HCT116 (cell line): ENCODE measurements around the gene CR2.

Source experiments
- ATF3 ChIP-seq: IDR thresholded peaks from 2 replicates; pipeline ENCODE4 v1.6.1; 2012
- CEBPB ChIP-seq: IDR thresholded peaks from 2 replicates; pipeline ENCODE4 v1.6.1; 2012; ENCODE audit warnings: low read depth
- EZH2 ChIP-seq: fragments of 200-600 bp; sonication (generic); IDR thresholded peaks from 2 replicates; pipeline ENCODE4 v1.6.1; 2017; ENCODE audit warnings: antibody characterized with exemption, mixed run types
- EZH2phosphoT487 ChIP-seq: fragments of 200-600 bp; IDR thresholded peaks from 2 replicates; pipeline ENCODE4 v1.6.1; 2018; ENCODE audit warnings: antibody characterized with exemption, borderline replicate concordance
- POLR2A ChIP-seq: IDR thresholded peaks from 2 replicates; pipeline ENCODE4 v1.7.0; 2011; ENCODE audit warnings: borderline replicate concordance; ENCODE audit not compliant: insufficient read depth, insufficient read length; ENCODE audit errors: extremely low read depth
- POLR2AphosphoS5 ChIP-seq: IDR thresholded peaks from 2 replicates; pipeline ENCODE4 v1.6.1; 2011; ENCODE audit warnings: mild to moderate bottlenecking, low read depth, low read length, moderate library complexity
- SIN3A ChIP-seq: IDR thresholded peaks from 2 replicates; pipeline ENCODE4 v1.6.1; 2012; ENCODE audit warnings: low read depth
- ZNF274 ChIP-seq: fragments of 200-500 bp; sonication (Bioruptor generic); IDR thresholded peaks from 2 replicates; pipeline ENCODE4 v1.6.1; 2014; ENCODE audit warnings: mild to moderate bottlenecking, low read depth, low read length, inconsistent platforms
- TF ChIP-seq, protein P1 (sequence below), 3 experiments: fragments of 200-600 bp in 1 of 3; sonication (generic) in 1 of 3; IDR thresholded peaks in 2 of 3; conservative IDR thresholded peaks in 1 of 3; 2 replicates each; pipeline ENCODE4 v1.5.1; 2012 to 2017; ENCODE audit warnings: low read depth in 2 of 3, low read length in 2 of 3, antibody characterized with exemption in 1 of 3, borderline replicate concordance in 1 of 3, control low read depth in 1 of 3, mild to moderate bottlenecking in 1 of 3, mixed read lengths in 1 of 3, mixed run types in 1 of 3, moderate library complexity in 1 of 3; ENCODE audit not compliant: insufficient read depth in 1 of 3
- TF ChIP-seq, protein P2 (sequence below): IDR thresholded peaks from 2 replicates; pipeline ENCODE4 v1.6.1; 2012; ENCODE audit warnings: low read depth
- TF ChIP-seq, protein P3 (sequence below): IDR thresholded peaks from 2 replicates; pipeline ENCODE4 v1.6.1; 2012

- no peak for TF ChIP-seq ZNF274
- TF ChIP-seq, protein P1, sequence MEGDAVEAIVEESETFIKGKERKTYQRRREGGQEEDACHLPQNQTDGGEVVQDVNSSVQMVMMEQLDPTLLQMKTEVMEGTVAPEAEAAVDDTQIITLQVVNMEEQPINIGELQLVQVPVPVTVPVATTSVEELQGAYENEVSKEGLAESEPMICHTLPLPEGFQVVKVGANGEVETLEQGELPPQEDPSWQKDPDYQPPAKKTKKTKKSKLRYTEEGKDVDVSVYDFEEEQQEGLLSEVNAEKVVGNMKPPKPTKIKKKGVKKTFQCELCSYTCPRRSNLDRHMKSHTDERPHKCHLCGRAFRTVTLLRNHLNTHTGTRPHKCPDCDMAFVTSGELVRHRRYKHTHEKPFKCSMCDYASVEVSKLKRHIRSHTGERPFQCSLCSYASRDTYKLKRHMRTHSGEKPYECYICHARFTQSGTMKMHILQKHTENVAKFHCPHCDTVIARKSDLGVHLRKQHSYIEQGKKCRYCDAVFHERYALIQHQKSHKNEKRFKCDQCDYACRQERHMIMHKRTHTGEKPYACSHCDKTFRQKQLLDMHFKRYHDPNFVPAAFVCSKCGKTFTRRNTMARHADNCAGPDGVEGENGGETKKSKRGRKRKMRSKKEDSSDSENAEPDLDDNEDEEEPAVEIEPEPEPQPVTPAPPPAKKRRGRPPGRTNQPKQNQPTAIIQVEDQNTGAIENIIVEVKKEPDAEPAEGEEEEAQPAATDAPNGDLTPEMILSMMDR (IDR thresholded peaks at IDR 0.05 in 2 of 3, conservative IDR thresholded peaks at IDR 0.05 in 1 of 3; ENCODE audit: borderline replicate concordance in 1 of 3, insufficient read depth in 1 of 3, low read depth in 2 of 3, low read length in 2 of 3) = no peak
- no peak for TF ChIP-seq EZH2phosphoT487
- TF ChIP-seq SIN3A = no peak
- no peak for TF ChIP-seq EZH2
- TF ChIP-seq, protein P2, sequence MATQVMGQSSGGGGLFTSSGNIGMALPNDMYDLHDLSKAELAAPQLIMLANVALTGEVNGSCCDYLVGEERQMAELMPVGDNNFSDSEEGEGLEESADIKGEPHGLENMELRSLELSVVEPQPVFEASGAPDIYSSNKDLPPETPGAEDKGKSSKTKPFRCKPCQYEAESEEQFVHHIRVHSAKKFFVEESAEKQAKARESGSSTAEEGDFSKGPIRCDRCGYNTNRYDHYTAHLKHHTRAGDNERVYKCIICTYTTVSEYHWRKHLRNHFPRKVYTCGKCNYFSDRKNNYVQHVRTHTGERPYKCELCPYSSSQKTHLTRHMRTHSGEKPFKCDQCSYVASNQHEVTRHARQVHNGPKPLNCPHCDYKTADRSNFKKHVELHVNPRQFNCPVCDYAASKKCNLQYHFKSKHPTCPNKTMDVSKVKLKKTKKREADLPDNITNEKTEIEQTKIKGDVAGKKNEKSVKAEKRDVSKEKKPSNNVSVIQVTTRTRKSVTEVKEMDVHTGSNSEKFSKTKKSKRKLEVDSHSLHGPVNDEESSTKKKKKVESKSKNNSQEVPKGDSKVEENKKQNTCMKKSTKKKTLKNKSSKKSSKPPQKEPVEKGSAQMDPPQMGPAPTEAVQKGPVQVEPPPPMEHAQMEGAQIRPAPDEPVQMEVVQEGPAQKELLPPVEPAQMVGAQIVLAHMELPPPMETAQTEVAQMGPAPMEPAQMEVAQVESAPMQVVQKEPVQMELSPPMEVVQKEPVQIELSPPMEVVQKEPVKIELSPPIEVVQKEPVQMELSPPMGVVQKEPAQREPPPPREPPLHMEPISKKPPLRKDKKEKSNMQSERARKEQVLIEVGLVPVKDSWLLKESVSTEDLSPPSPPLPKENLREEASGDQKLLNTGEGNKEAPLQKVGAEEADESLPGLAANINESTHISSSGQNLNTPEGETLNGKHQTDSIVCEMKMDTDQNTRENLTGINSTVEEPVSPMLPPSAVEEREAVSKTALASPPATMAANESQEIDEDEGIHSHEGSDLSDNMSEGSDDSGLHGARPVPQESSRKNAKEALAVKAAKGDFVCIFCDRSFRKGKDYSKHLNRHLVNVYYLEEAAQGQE = no peak
- TF ChIP-seq, protein P3, sequence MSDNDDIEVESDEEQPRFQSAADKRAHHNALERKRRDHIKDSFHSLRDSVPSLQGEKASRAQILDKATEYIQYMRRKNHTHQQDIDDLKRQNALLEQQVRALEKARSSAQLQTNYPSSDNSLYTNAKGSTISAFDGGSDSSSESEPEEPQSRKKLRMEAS = no peak
- TF ChIP-seq POLR2A = no peak
- no peak for TF ChIP-seq CEBPB
- no peak for TF ChIP-seq ATF3
- TF ChIP-seq POLR2AphosphoS5 = no peak
Observed at GRCh38 chr1:207493212-207493611, 39.1 kb downstream of the CR2 start.
